DND-41 (cell line): ENCODE measurements around the gene ATF1.

Experiments used
- ATAC-seq: fragments of 200-7000 bp; cut with Tn5 transposase; 3 replicates; pipeline ENCODE4 v1.9.1; 2021; ENCODE audit warnings: low read depth; ENCODE audit not compliant: insufficient read depth
- DNase-seq: peaks from one replicate; pipeline ENCODE4 v3.0.0-alpha.2; 2020
- H2AFZ ChIP-seq: 2 replicates; pipeline ENCODE4 v1.6.0; 2012; ENCODE audit warnings: low read depth, low read length
- H3K27ac ChIP-seq: 2 replicates; pipeline ENCODE4 v1.5.1; 2012; ENCODE audit warnings: low read length, inconsistent platforms
- H3K27me3 ChIP-seq: fragments of 200-600 bp; sonication (generic); 2 replicates; pipeline ENCODE4 v1.6.0; 2012; ENCODE audit warnings: low read length, mild to moderate bottlenecking, inconsistent platforms; ENCODE audit not compliant: insufficient read depth, poor library complexity
- H3K36me3 ChIP-seq: 2 replicates; pipeline ENCODE4 v1.5.1; 2012; ENCODE audit warnings: low read length, inconsistent platforms; ENCODE audit not compliant: insufficient read depth
- H3K4me1 ChIP-seq: 2 replicates; pipeline ENCODE4 v1.5.1; 2012; ENCODE audit warnings: mild to moderate bottlenecking, low read length; ENCODE audit not compliant: insufficient read depth
- H3K4me2 ChIP-seq: 2 replicates; pipeline ENCODE4 v1.6.0; 2012; ENCODE audit warnings: mild to moderate bottlenecking, moderate library complexity, low read length, inconsistent platforms; ENCODE audit not compliant: insufficient read depth
- H3K4me3 ChIP-seq, 2 experiments: fragments of 200-600 bp in 1 of 2; shearing (Covaris generic) in 1 of 2; 2 replicates each; pipeline ENCODE4 v1.5.1; 2012 to 2016; ENCODE audit warnings: inconsistent platforms in 2 of 2, low read length in 2 of 2, mild to moderate bottlenecking in 2 of 2, low read depth in 1 of 2, moderate library complexity in 1 of 2
- H3K79me2 ChIP-seq: 2 replicates; pipeline ENCODE4 v1.6.0; 2012; ENCODE audit warnings: low read length, inconsistent platforms; ENCODE audit not compliant: insufficient read depth
- H3K9ac ChIP-seq: 2 replicates; pipeline ENCODE4 v1.6.0; 2012; ENCODE audit warnings: low read depth, mild to moderate bottlenecking, inconsistent platforms, low read length, moderate library complexity
- H3K9me3 ChIP-seq: 2 replicates; pipeline ENCODE4 v1.5.1; 2012; ENCODE audit warnings: low read length, moderate library complexity, mild to moderate bottlenecking, inconsistent platforms; ENCODE audit not compliant: insufficient read depth, severe bottlenecking
- H4K20me1 ChIP-seq: 2 replicates; pipeline ENCODE4 v1.6.0; 2012; ENCODE audit warnings: low read length; ENCODE audit not compliant: insufficient read depth
- CTCF ChIP-seq: IDR thresholded peaks from 2 replicates; pipeline ENCODE4 v1.5.1; 2012; ENCODE audit warnings: borderline replicate concordance, low read length, moderate library complexity, mild to moderate bottlenecking; ENCODE audit not compliant: poor library complexity, severe bottlenecking; ENCODE audit errors: extremely low read depth
- EZH2 ChIP-seq: IDR thresholded peaks from 3 replicates; pipeline ENCODE4 v1.6.1; 2012; ENCODE audit warnings: borderline replicate concordance, low read depth, mild to moderate bottlenecking, moderate library complexity, low read length, inconsistent platforms; ENCODE audit not compliant: severe bottlenecking

The ATF1 gene

GRCh38 chr12:50720085-50720484, 43.8 kb upstream of the ATF1 start:
- Histone ChIP-seq H3K4me3 (no peak overlapping the region), H3K27me3 (no peaks in the 10 kb centered on the region), H2AFZ (no peak overlapping the region), H3K9me3 (no peaks in the 10 kb centered on the region), H4K20me1 (no peaks in the 10 kb centered on the region), H3K79me2 (no peaks in the 10 kb centered on the region), H3K4me1 (no peaks in the 10 kb centered on the region), H3K4me2 (no peak overlapping the region), H3K36me3 (peaks cover 70% of the 10 kb centered on the region), H3K9ac (no peak overlapping the region), H3K27ac (no peak overlapping the region)
- no peak for TF ChIP-seq CTCF
- no peak for TF ChIP-seq EZH2
- DNase-seq = no peak
- no peak for ATAC-seq

GRCh38 chr12:50720501-50720900, 43.4 kb upstream of the ATF1 start:
- no peaks in the 10 kb centered on the region for H3K79me2 ChIP-seq
- H3K27ac ChIP-seq = no peak overlapping the region
- DNase-seq (no peak), ATAC-seq (no peak)
- H3K36me3 ChIP-seq = peaks cover 70% of the 10 kb centered on the region
- no peak overlapping the region for H3K9ac ChIP-seq
- no peaks in the 10 kb centered on the region for H3K9me3 ChIP-seq
- H3K4me3 ChIP-seq = no peak overlapping the region
- no peak overlapping the region for H2AFZ ChIP-seq
- no peaks in the 10 kb centered on the region for H4K20me1 ChIP-seq
- H3K27me3 ChIP-seq = no peaks in the 10 kb centered on the region
- TF ChIP-seq EZH2 (no peak), CTCF (no peak)
- no peaks in the 10 kb centered on the region for H3K4me1 ChIP-seq
- no peak overlapping the region for H3K4me2 ChIP-seq

GRCh38 chr12:50723865-50724264, 40.0 kb upstream of the ATF1 start:
- TF ChIP-seq CTCF (no peak), EZH2 (no peak)
- H4K20me1 ChIP-seq = no peaks in the 10 kb centered on the region
- H3K27me3 ChIP-seq = no peaks in the 10 kb centered on the region
- no peak overlapping the region for H2AFZ ChIP-seq
- no peaks in the 10 kb centered on the region for H3K4me1 ChIP-seq
- peaks cover 78% of the 10 kb centered on the region for H3K36me3 ChIP-seq
- no peak overlapping the region for H3K27ac ChIP-seq
- no peak overlapping the region for H3K4me3 ChIP-seq
- DNase-seq = no peak
- no peaks in the 10 kb centered on the region for H3K9me3 ChIP-seq
- no peak for ATAC-seq
- no peaks in the 10 kb centered on the region for H3K79me2 ChIP-seq
- H3K9ac ChIP-seq = no peak overlapping the region
- no peak overlapping the region for H3K4me2 ChIP-seq
